GM12801 (cell line): ENCODE results near the gene CCDC201.

ENCODE experiments used
- TF ChIP-seq, protein P1 (sequence below): IDR thresholded peaks from one replicate; pipeline ENCODE4 v1.5.1; 2011; ENCODE audit warnings: control low read depth; ENCODE audit not compliant: insufficient read length; ENCODE audit errors: extremely low read depth

CCDC201 gene

DNA sequence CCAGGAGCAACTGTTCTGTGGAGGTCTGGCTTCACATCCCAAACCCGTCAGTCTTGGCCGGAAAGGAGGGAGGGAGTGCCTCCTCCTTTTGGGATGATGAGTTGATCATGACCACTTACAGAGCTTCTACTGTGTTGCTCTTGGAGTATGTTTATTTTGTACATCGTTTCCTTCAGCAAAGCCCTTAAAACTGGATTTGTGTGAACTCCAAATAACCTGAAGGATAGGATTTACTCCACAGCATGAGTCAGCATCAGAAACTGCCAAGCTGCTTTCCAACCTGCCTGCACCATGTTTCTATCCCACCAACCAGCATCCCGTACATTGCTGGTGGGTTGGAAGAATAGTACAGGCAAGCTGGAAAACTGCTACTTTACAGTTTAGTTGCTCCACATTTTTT, 3.5 kb downstream of the CCDC201 start:
- TF ChIP-seq, protein P1, sequence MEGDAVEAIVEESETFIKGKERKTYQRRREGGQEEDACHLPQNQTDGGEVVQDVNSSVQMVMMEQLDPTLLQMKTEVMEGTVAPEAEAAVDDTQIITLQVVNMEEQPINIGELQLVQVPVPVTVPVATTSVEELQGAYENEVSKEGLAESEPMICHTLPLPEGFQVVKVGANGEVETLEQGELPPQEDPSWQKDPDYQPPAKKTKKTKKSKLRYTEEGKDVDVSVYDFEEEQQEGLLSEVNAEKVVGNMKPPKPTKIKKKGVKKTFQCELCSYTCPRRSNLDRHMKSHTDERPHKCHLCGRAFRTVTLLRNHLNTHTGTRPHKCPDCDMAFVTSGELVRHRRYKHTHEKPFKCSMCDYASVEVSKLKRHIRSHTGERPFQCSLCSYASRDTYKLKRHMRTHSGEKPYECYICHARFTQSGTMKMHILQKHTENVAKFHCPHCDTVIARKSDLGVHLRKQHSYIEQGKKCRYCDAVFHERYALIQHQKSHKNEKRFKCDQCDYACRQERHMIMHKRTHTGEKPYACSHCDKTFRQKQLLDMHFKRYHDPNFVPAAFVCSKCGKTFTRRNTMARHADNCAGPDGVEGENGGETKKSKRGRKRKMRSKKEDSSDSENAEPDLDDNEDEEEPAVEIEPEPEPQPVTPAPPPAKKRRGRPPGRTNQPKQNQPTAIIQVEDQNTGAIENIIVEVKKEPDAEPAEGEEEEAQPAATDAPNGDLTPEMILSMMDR: no peak

DNA sequence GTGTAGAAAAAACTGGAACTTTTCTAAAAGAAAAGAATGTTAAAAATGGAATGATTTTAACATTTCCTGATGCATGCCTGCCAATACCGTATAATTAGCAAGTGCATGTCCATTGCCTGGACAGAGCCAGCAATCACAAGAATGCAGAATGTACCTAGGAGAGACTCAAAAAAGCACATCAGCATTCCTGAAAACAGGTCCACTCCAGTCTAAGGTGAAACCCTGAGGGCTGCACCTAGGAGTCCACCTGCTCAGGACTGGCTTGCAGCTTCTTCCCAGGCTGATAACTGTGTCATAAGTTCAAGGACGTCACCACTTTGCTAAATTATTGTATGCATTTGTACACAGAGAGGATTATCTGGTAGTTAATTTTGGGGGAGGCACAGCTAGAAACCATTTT, 5.4 kb downstream of the CCDC201 start:
- TF ChIP-seq, protein P1: no peak

DNA sequence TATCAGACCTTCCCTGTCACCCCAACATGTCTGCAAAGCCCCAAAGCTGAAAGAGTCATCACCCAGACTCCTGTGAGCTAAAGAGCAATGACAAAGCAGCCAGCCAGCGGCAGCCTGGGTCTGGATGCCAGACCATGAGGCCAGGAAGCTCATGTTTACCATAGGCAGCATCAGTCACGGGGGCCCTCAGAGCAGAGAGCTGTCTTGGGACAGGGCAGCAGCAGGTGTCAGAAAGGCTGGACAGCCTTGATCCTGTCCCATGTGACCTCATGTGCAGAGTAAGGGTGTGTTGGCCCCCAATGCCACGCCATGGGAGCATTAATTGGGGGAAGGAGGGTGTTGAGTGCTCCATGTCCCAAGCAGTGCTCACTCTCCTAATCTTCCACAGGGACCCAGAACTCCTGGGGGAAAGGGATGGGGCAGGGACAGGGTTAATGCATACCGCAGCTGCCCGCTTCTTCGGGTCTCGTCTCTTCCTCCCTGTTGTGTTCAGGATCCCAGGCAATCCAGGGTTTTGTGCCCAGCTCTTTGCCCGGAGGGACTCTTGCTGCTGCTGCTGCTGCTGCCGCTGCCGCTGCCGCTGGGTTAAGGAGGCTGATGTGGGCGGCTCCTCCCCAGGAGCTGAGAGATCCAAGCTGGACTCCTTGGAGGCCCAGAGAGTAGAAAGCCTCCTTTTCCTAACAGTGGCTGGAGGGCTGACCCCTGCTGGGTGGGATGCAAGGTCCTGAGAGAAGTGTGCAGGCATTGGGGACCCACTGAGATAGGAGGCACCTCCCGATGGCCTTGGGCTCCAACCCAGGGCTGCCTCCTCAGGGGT, 7.1 kb downstream of the CCDC201 start:
- TF ChIP-seq, protein P1: no peak

DNA sequence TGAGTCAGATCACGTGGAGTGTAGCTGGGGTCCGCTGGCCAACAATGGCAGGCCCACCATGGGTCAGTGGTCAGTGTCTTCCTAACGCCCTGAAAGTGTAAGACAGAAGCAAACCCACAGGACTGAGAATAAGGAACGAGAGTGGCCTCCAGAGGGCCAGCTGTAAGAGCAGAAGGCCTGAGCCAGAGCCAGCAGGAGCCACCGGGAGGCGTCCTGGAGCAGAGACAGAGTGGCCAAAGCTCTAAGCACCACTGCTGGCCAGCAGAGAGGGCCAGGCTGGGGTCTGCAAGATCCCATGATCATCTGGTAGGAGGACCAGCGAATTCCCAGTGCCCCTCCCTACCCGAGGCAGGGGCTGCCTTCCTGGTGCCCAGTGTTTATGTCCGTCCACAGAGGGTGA, 9.2 kb downstream of the CCDC201 start:
- TF ChIP-seq, protein P1: no peak

DNA sequence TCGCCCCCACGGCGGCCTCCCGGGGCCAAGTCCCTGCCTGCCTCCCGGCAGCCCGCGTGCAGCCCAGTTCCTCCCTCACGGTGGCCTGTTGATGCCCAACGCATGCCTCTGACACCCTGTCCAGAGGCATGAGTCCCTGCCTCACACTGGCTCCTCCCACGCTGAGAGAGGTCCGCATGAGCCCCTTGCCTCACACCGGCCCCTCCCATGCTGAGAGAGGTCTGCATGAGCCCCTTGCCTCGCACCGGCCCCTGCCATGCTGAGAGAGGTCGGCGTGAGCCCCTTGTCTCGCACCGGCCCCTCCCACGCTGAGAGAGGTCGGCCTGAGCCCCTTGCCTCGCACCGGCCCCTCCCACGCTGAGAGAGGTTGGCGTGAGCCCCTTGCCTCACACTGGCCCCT, 59.9 kb downstream of the CCDC201 start:
- TF ChIP-seq, protein P1: no peak
